Astrocyte (in vitro differentiated cells and primary cell): Measurements from ENCODE around the gene RIC1. TPM values are rescaled to one million over a fixed set of nuclear protein-coding genes. Genes with fewer than 3 reads are reported as not detected.
"Not testable (repeated sequence)": the region's sequence is repeated elsewhere in the genome, so short reads cannot be mapped to it uniquely, and the experiment has no call there.

Experiments used
- DNase-seq: peaks from one replicate; pipeline ENCODE4 v3.0.0-alpha.2; 2010; ENCODE audit warnings: low read depth
- FAIRE-seq: peaks from 2 replicates; lab custom pipeline; 2011; peaks lifted over from hg19 to GRCh38; lab: Jason Lieb, UNC
- H2AFZ ChIP-seq: 2 replicates; pipeline ENCODE4 v1.6.0; 2012; ENCODE audit warnings: low read depth, low read length, inconsistent platforms
- H3K27ac ChIP-seq: 2 replicates; pipeline ENCODE4 v1.5.1; 2011; ENCODE audit warnings: low read depth, low read length, inconsistent platforms
- H3K27me3 ChIP-seq: 2 replicates; pipeline ENCODE4 v1.6.0; 2011; ENCODE audit warnings: low read length, inconsistent platforms; ENCODE audit not compliant: insufficient read depth
- H3K36me3 ChIP-seq: 2 replicates; pipeline ENCODE4 v1.5.1; 2011; ENCODE audit warnings: low read length, inconsistent platforms; ENCODE audit not compliant: insufficient read depth
- H3K4me1 ChIP-seq: 2 replicates; pipeline ENCODE4 v1.5.1; 2011; ENCODE audit warnings: low read length, inconsistent platforms; ENCODE audit not compliant: insufficient read depth
- H3K4me2 ChIP-seq: 2 replicates; pipeline ENCODE4 v1.6.0; 2012; ENCODE audit warnings: low read length, inconsistent platforms
- H3K4me3 ChIP-seq: 2 replicates; pipeline ENCODE4 v1.5.1; 2011; ENCODE audit warnings: low read depth, mild to moderate bottlenecking, low read length, inconsistent platforms; ENCODE audit not compliant: insufficient read depth
- H3K79me2 ChIP-seq: 2 replicates; pipeline ENCODE4 v1.6.0; 2012; ENCODE audit warnings: mild to moderate bottlenecking, low read length, inconsistent platforms; ENCODE audit not compliant: insufficient read depth
- H3K9ac ChIP-seq: 2 replicates; pipeline ENCODE4 v1.6.0; 2012; ENCODE audit warnings: mild to moderate bottlenecking, low read length, inconsistent platforms
- H3K9me3 ChIP-seq: 2 replicates; pipeline ENCODE4 v1.5.1; 2012; ENCODE audit warnings: low read depth, mild to moderate bottlenecking, low read length, inconsistent platforms; ENCODE audit not compliant: insufficient read depth
- H4K20me1 ChIP-seq: 2 replicates; pipeline ENCODE4 v1.6.0; 2012; ENCODE audit warnings: low read length, inconsistent platforms; ENCODE audit not compliant: insufficient read depth
- H3K27ac Mint-ChIP-seq: one replicate; pipeline ENCODE4 v1.8.0; 2021; ENCODE audit warnings: mild to moderate bottlenecking, mixed read lengths; ENCODE audit not compliant: unreplicated experiment
- H3K27me3 Mint-ChIP-seq: one replicate; pipeline ENCODE4 v1.8.0; 2021; ENCODE audit warnings: low read depth, mixed read lengths; ENCODE audit not compliant: unreplicated experiment
- H3K36me3 Mint-ChIP-seq: one replicate; pipeline ENCODE4 v1.8.0; 2021; ENCODE audit warnings: low read depth, mixed read lengths; ENCODE audit not compliant: unreplicated experiment
- H3K4me1 Mint-ChIP-seq: one replicate; pipeline ENCODE4 v1.8.0; 2021; ENCODE audit warnings: low read depth, mixed read lengths; ENCODE audit not compliant: unreplicated experiment
- H3K4me3 Mint-ChIP-seq: one replicate; pipeline ENCODE4 v1.8.0; 2021; ENCODE audit warnings: mild to moderate bottlenecking, moderate library complexity, mixed read lengths; ENCODE audit not compliant: unreplicated experiment
- H3K9me3 Mint-ChIP-seq: one replicate; pipeline ENCODE4 v1.8.0; 2021; ENCODE audit warnings: mild to moderate bottlenecking, mixed read lengths; ENCODE audit not compliant: unreplicated experiment
- CTCF ChIP-seq: IDR thresholded peaks from 2 replicates; pipeline ENCODE4 v1.5.1; 2011; ENCODE audit warnings: low read depth, mild to moderate bottlenecking, inconsistent platforms, low read length, moderate library complexity; ENCODE audit not compliant: insufficient read depth
- EZH2 ChIP-seq: IDR thresholded peaks from 2 replicates; pipeline ENCODE4 v1.6.1; 2012; ENCODE audit warnings: mild to moderate bottlenecking, low read length, inconsistent platforms; ENCODE audit not compliant: insufficient read depth
- total RNA-seq: library from RNA; stranded (reverse); gene quantifications from 2 replicates; pipeline ENCODE4 v1.2.1, GENCODE V29; 2021

Gene RIC1
- total RNA-seq, 1 donor from 2014 or later, result 53.8 TPM

- no peak for FAIRE-seq
- no peak overlapping the region for H3K9ac ChIP-seq
Observed at GRCh38 chr9:5671711-5672353, 42.9 kb downstream of the RIC1 start.

GRCh38 chr9:5675046-5675445, 46.1 kb downstream of the RIC1 start:
- H3K27ac Mint-ChIP-seq, DNase-seq, H3K27ac ChIP-seq, H3K36me3 Mint-ChIP-seq, H3K36me3 ChIP-seq, H2AFZ ChIP-seq, H3K9me3 ChIP-seq, FAIRE-seq, H3K27me3 ChIP-seq, H3K4me2 ChIP-seq, H3K4me3 ChIP-seq, H3K27me3 Mint-ChIP-seq, H3K4me3 Mint-ChIP-seq, H3K4me1 ChIP-seq, H3K9me3 Mint-ChIP-seq, H3K9ac ChIP-seq: not testable (repeated sequence)
- H4K20me1 ChIP-seq, result peaks cover 26% of the 10 kb centered on the region
- peaks cover 64% of the 10 kb centered on the region for H3K79me2 ChIP-seq
- peaks cover 16% of the 10 kb centered on the region for H3K4me1 Mint-ChIP-seq

More at GRCh38 chr9:5671711-5672353, 42.9 kb downstream of the RIC1 start:
- no peaks in the 10 kb centered on the region for H3K9me3 ChIP-seq
- Mint-ChIP-seq H3K4me1 (peaks cover 16% of the 10 kb centered on the region), H3K4me3 (no peak overlapping the region), H3K27ac (no peak overlapping the region), H3K9me3 (no peaks in the 10 kb centered on the region), H3K27me3 (no peaks in the 10 kb centered on the region), H3K36me3 (peaks cover 13% of the 10 kb centered on the region)
- no peaks in the 10 kb centered on the region for H3K4me1 ChIP-seq
- peaks cover 89% of the 10 kb centered on the region for H3K79me2 ChIP-seq
- no peak for DNase-seq
- no peak overlapping the region for H2AFZ ChIP-seq
- H3K4me3 ChIP-seq, result no peak overlapping the region
- H3K27me3 ChIP-seq, result no peaks in the 10 kb centered on the region
- H3K27ac ChIP-seq, result no peak overlapping the region
- no peaks in the 10 kb centered on the region for H3K36me3 ChIP-seq
- no peak for TF ChIP-seq EZH2
- H4K20me1 ChIP-seq, result peaks cover 57% of the 10 kb centered on the region
- no peak overlapping the region for H3K4me2 ChIP-seq

GRCh38 chr9:5683591-5683990, 54.7 kb downstream of the RIC1 start:
- H3K27me3 ChIP-seq, FAIRE-seq, H3K27ac Mint-ChIP-seq, H2AFZ ChIP-seq, H3K4me3 ChIP-seq, H3K27ac ChIP-seq, H3K9me3 ChIP-seq, H3K36me3 ChIP-seq, H4K20me1 ChIP-seq, H3K4me1 ChIP-seq, H3K9ac ChIP-seq, H3K4me2 ChIP-seq, H3K4me3 Mint-ChIP-seq, H3K27me3 Mint-ChIP-seq, DNase-seq: not testable (repeated sequence)
- Mint-ChIP-seq H3K36me3 (peaks cover 30% of the 10 kb centered on the region), H3K4me1 (peaks cover 11% of the 10 kb centered on the region), H3K9me3 (peaks cover 19% of the 10 kb centered on the region)
- H3K79me2 ChIP-seq, result peaks cover 45% of the 10 kb centered on the region

- no peaks in the 10 kb centered on the region for H3K27me3 ChIP-seq
- H4K20me1 ChIP-seq, result peaks cover 9% of the 10 kb centered on the region
- Mint-ChIP-seq H3K27me3 (no peaks in the 10 kb centered on the region), H3K4me1 (peaks cover 12% of the 10 kb centered on the region), H3K27ac (no peak overlapping the region), H3K36me3 (peaks cover 30% of the 10 kb centered on the region), H3K4me3 (no peak overlapping the region), H3K9me3 (peaks cover 19% of the 10 kb centered on the region)
- H2AFZ ChIP-seq, result no peak overlapping the region
- H3K9ac ChIP-seq, result no peak overlapping the region
- no peak overlapping the region for H3K4me2 ChIP-seq
- H3K4me1 ChIP-seq, result no peaks in the 10 kb centered on the region
- H3K79me2 ChIP-seq, result peaks cover 48% of the 10 kb centered on the region
- H3K9me3 ChIP-seq, result no peaks in the 10 kb centered on the region
- TF ChIP-seq EZH2 (no peak), CTCF (no peak)
- DNase-seq (peak; percentile 12), FAIRE-seq (no peak)
- no peak overlapping the region for H3K27ac ChIP-seq
- H3K4me3 ChIP-seq, result no peak overlapping the region
- H3K36me3 ChIP-seq, result no peaks in the 10 kb centered on the region
Observed at GRCh38 chr9:5684101-5684500, 55.2 kb downstream of the RIC1 start.
